PC-3 (cell line): ENCODE measurements around the gene REEP1.
"Not testable (repeated sequence)": the region's sequence is repeated elsewhere in the genome, so short reads cannot be mapped to it uniquely, and the experiment has no call there.

Experiments used
- CTCF ChIP-seq: fragments of 300-600 bp; sonication (generic); conservative IDR thresholded peaks from 2 replicates; pipeline ENCODE4 v1.5.1; 2017; ENCODE audit warnings: antibody characterized with exemption, low read depth, mild to moderate bottlenecking, low read length
- EZH2 ChIP-seq: fragments of 300-600 bp; sonication (generic); IDR thresholded peaks from one replicate; pipeline ENCODE4 v1.6.1; 2017; ENCODE audit warnings: antibody characterized with exemption, mild to moderate bottlenecking, low read length; ENCODE audit not compliant: unreplicated experiment

DNA sequence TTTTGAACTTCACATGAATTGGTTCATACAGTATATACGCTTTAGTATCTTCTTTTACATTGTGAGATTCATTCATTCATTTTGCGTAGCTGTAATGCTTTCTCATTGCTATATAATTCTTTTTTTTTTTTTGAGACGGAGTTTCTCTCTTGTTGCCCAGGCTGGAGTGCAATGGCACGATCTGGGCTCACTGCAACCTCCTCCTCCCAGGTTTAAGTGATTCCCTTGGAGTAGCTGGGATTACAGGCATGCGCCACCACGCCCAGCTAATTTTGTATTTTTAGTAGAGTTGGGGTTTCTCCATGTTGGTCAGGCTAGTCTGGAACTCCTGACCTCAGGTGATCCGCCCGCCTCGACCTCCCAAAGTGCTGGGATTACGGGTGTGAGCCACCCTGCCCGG lies 136.9 kb downstream of the REEP1 start:
- not testable (repeated sequence) for TF ChIP-seq EZH2, CTCF
